Neuron (in vitro differentiated cells): Measurements from ENCODE around the gene MAP2K4.

Source experiments
- H2AFZ ChIP-seq: one replicate; pipeline ENCODE4 v1.6.1; 2013; ENCODE audit warnings: low read depth, mild to moderate bottlenecking, inconsistent platforms, low read length, moderate library complexity
- H3K27me3 ChIP-seq: one replicate; pipeline ENCODE4 v1.6.1; 2013; ENCODE audit warnings: low read length; ENCODE audit not compliant: insufficient read depth
- H3K36me3 ChIP-seq: one replicate; pipeline ENCODE4 v1.6.1; 2013; ENCODE audit warnings: low read length; ENCODE audit not compliant: insufficient read depth
- H3K4me1 ChIP-seq: one replicate; pipeline ENCODE4 v1.6.1; 2013; ENCODE audit warnings: low read length; ENCODE audit not compliant: insufficient read depth
- H3K4me3 ChIP-seq: 2 replicates; pipeline ENCODE4 v1.5.1; 2013; ENCODE audit warnings: mild to moderate bottlenecking, low read length, moderate library complexity
- H3K9me3 ChIP-seq: one replicate; pipeline ENCODE4 v1.6.1; 2013; ENCODE audit warnings: low read length

The MAP2K4 gene

DNA sequence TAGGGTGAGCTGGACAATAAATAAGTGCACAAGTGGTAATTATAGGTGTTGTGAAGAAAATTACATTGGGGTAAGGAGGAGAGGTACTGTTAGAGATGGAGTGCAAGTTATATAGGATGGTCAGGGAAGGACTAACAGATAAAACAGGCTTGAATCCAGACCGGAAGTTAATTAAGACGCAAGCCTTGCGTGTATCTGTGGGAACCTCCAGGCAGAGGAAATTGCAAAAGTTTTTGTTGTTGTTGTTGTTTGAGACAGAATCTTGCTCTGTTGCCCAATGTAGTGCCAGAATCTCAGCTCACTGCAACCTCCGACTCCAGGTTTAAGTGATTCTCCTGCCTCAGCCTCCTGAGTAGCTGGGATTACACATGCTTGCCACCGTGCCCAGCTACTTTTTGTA, 21.0 kb upstream of the MAP2K4 start:
- Histone ChIP-seq H2AFZ (no peak overlapping the region), H3K4me1 (peaks cover 3% of the 10 kb centered on the region), H3K4me3 (no peak overlapping the region), H3K9me3 (no peaks in the 10 kb centered on the region), H3K36me3 (no peaks in the 10 kb centered on the region), H3K27me3 (no peaks in the 10 kb centered on the region)

DNA sequence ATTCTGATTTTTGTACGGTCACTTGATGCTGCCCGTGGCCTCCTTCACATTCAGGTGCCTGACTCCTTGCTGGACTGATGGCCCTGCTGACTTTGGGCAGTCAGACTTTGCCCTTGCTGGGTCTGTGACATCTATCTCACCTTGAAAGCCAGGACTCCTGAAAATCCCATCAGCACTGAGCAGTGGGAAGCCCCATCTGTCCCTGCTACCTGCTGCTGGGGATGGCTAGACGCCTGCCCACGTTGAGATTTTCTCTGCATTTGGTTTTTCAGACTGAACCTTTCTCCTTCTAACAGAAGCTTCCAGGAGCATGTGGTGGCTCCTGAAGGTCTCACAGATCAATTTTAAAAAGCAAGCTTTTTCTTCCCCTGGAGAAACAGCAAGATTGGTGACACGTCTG, 13.2 kb upstream of the MAP2K4 start:
- no peaks in the 10 kb centered on the region for H3K27me3 ChIP-seq
- no peak overlapping the region for H3K4me3 ChIP-seq
- H3K36me3 ChIP-seq, result no peaks in the 10 kb centered on the region
- no peaks in the 10 kb centered on the region for H3K9me3 ChIP-seq
- H2AFZ ChIP-seq, result no peak overlapping the region
- peaks cover 2% of the 10 kb centered on the region for H3K4me1 ChIP-seq

DNA sequence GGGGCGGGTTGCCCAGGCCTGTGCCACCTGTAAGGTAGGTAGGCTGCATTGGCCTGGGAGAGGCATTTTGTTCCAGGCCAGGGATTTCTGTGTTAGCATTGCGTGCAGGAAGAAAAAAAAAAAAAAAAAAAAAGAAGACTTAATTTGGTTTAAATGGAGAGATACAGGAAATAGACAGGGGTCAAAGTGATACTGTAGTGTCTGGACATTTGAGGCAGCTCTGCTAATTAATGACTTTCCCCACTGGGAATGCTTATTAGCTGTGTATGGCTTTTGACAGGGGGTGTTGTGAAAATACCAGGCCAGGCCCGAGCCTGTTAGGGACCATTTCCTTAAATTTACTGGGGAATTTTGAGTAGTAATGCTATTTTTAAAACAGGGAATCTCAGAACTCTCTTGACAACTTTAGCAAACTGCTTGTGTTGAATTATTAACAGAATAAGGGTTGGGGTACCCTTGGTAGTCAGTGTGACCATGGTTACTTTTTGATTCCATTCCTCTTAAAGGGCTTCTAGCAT, 1.0 kb downstream of the MAP2K4 start:
- Histone ChIP-seq H3K27me3 (peaks cover 10% of the 10 kb centered on the region), H3K4me1 (peaks cover 17% of the 10 kb centered on the region), H3K4me3 (peak overlapping the region; percentile 95), H3K36me3 (peaks cover 2% of the 10 kb centered on the region), H3K9me3 (no peaks in the 10 kb centered on the region), H2AFZ (peak overlapping the region; percentile 82)

DNA sequence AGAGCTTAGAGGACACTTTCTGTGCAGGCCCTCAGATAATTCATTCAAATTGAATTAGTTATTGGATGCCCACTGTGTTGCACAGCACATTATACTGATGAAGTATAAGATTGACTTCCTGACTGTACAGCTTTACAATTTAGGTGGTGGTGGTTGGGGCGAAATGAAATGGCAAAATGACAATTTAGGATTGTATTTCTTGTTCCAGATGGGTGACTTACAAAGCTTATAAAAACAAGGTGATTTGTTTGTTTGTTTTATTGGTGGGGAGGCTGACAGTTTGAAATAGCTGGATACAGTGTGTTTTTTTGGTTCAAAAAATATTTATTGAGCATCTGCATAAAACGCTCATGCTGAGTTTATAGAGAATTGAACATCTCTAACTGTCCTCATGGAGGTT, 1.6 kb downstream of the MAP2K4 start:
- H3K36me3 ChIP-seq, result peaks cover 2% of the 10 kb centered on the region
- H3K9me3 ChIP-seq, result no peaks in the 10 kb centered on the region
- H3K4me3 ChIP-seq, result peak overlapping the region; percentile 95
- peaks cover 17% of the 10 kb centered on the region for H3K4me1 ChIP-seq
- no peak overlapping the region for H2AFZ ChIP-seq
- H3K27me3 ChIP-seq, result peaks cover 10% of the 10 kb centered on the region

DNA sequence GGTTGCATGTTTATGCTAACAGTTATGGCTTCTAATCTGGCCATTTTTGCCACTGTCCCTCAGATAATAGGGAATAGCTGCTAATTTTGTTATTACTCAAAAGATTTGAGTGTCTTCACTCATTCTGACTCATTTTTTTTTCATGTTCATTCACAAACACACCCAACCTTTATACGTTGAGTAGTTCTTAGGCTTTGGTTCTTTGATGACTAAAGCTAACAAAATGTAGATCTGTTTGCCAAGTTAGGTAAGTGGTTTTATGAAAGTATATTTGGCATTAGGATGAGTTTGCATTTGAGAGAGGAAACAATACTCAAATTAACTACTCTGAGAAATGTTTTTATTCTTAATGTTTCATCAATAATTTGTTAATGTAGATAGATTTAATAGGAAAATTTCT, 3.6 kb downstream of the MAP2K4 start:
- H3K27me3 ChIP-seq, result peaks cover 10% of the 10 kb centered on the region
- no peak overlapping the region for H2AFZ ChIP-seq
- no peak overlapping the region for H3K4me3 ChIP-seq
- peaks cover 2% of the 10 kb centered on the region for H3K36me3 ChIP-seq
- no peaks in the 10 kb centered on the region for H3K9me3 ChIP-seq
- peaks cover 17% of the 10 kb centered on the region for H3K4me1 ChIP-seq

DNA sequence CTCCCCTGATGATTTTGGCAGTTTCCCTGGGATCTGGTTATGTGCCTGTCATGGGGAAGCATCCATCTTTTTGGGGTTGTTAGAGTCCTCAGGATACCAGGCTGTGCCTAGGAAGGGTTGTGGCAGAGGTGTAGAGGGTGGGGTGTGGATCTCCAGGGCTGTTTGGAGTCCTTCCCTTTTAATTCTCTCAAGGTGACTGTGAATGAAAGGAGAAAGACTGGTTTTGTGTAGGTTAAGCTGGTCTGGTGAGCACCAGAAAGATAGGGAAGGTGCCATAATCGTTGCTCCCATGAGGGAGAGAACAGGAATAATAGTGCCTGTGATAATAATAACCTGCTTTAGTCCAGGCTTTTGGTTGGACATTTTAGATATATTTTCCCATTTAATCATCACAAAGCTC, 7.0 kb downstream of the MAP2K4 start:
- Histone ChIP-seq H3K4me3 (no peak overlapping the region), H3K4me1 (peaks cover 2% of the 10 kb centered on the region), H3K27me3 (no peaks in the 10 kb centered on the region), H3K9me3 (no peaks in the 10 kb centered on the region), H3K36me3 (peaks cover 2% of the 10 kb centered on the region), H2AFZ (no peak overlapping the region)

DNA sequence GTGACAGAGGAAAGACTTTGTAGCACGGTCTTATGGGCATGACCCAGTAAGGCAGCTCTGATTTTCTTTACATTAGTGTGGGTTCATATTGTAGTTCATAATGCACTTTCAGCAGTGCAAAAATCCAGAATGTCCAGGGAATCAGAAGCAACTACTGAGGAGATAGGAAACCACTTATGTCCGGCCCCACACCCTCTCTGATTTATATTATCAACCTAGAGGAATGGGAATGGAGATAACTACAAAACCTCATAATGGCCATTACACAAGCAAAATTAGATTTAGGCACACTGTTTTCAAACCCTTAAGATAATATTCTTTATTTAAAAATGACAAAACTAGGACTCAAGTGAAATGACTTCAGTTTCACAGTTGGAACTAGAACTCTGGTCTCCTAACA, 7.9 kb downstream of the MAP2K4 start:
- Histone ChIP-seq H3K36me3 (peaks cover 2% of the 10 kb centered on the region), H3K4me3 (no peak overlapping the region), H3K27me3 (no peaks in the 10 kb centered on the region), H2AFZ (no peak overlapping the region), H3K9me3 (no peaks in the 10 kb centered on the region), H3K4me1 (no peaks in the 10 kb centered on the region)

DNA sequence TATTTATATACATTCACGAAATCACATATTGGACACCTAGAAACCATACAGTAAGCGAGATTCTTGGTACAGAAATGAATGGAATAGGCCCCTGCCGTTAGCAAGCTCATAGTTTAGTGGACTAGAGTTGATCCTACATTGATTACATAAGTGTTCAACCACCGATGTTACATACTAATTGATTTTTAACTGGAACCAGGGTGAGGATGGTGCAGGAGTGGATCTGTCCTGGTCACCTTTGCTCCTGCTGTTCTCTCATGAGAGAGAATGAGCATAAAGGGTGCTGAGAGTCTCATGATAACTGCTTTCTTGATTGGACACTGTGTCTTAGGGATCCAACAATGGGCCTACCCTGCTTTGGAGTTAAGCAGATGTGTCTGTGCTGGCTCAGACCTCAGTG, 13.9 kb downstream of the MAP2K4 start:
- Histone ChIP-seq H3K4me1 (no peaks in the 10 kb centered on the region), H3K4me3 (no peak overlapping the region), H3K27me3 (no peaks in the 10 kb centered on the region), H3K36me3 (peaks cover 6% of the 10 kb centered on the region), H2AFZ (no peak overlapping the region), H3K9me3 (peaks cover 2% of the 10 kb centered on the region)

DNA sequence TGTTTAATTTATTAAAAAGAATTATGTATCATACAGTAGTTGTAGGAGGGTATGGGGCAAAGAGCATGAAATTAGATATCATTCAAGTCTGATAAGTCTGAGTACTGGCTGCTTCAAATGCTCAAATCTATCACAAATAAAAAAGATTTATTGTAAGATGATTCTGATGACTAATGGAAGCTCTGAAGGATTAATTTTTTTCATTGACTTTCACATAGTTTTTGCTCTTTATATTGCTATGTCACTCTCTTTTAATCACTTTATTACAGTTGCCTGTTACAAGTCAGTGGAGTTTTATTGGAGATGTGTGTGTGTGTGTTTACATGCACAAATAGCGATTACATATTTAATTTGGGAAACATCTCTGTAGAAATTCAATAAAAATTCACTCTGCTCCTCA, 15.0 kb downstream of the MAP2K4 start:
- peaks cover 2% of the 10 kb centered on the region for H3K9me3 ChIP-seq
- H3K4me3 ChIP-seq, result no peak overlapping the region
- no peaks in the 10 kb centered on the region for H3K27me3 ChIP-seq
- no peak overlapping the region for H2AFZ ChIP-seq
- no peaks in the 10 kb centered on the region for H3K4me1 ChIP-seq
- H3K36me3 ChIP-seq, result peaks cover 6% of the 10 kb centered on the region

DNA sequence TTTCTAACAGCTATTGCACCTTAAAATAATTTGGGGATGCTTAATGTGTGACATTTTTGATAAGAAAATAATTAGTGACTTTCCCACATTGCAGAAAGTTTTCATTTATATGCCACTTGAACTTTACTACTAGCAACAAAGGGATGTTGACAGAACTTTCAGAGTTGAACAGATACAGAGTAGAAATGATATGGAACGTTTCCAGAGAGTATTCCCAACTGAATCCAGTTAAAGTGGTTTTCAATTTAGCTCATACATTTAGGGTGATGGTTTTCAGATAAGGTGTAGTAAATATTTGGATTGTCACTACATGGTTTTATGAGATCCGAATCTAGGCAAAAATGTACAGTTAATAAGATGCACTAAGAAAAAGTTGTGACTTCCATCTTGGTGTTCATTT, 17.3 kb downstream of the MAP2K4 start:
- no peak overlapping the region for H3K4me3 ChIP-seq
- H3K27me3 ChIP-seq, result no peaks in the 10 kb centered on the region
- H3K36me3 ChIP-seq, result peaks cover 6% of the 10 kb centered on the region

DNA sequence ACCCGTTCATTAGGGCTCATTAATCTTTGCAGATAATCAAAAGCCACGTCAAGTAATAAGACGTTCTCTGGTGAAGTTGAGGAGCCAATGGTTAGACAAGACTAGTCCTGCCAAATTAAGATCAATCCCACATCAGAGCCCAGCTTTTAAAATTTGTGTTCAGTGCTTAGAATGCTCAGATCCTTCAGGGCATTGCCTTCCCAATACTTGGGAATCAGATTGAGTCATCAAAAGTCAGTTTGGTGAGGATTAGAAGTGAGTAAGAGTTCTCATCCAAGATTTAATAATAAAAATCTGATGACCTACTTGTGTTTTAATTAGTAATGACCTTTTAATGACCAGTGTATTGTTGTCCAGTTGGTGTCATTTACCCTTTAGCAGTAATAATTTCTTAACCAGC, 19.8 kb downstream of the MAP2K4 start:
- no peaks in the 10 kb centered on the region for H3K36me3 ChIP-seq
- peaks cover 3% of the 10 kb centered on the region for H3K9me3 ChIP-seq
- no peak overlapping the region for H3K4me3 ChIP-seq
- H3K4me1 ChIP-seq, result no peaks in the 10 kb centered on the region
- no peak overlapping the region for H2AFZ ChIP-seq
- no peaks in the 10 kb centered on the region for H3K27me3 ChIP-seq

More for the DNA sequence above, 17.3 kb downstream of the MAP2K4 start:
- H2AFZ ChIP-seq, result no peak overlapping the region
- no peaks in the 10 kb centered on the region for H3K4me1 ChIP-seq
- H3K9me3 ChIP-seq, result peaks cover 5% of the 10 kb centered on the region

DNA sequence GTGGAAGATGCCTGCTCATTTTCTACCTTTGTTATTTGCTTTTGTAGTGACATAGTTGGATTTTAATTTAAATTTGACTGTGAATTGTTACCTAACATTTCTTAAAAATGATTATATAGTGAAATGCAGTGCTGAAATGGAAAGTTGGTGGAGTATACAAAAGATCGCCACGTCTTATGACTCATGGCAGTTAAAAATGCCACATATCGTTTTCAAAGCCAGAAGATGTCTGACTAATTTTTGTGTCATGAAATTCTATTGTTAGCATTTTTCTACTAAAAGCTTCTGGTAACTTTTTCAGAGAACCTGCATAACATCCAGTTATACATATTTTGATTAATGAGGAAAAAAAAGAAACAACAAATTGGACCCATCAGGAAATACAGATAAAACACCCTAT, 20.6 kb downstream of the MAP2K4 start:
- Histone ChIP-seq H3K4me1 (peaks cover 3% of the 10 kb centered on the region), H2AFZ (no peak overlapping the region), H3K4me3 (no peak overlapping the region), H3K27me3 (no peaks in the 10 kb centered on the region), H3K36me3 (no peaks in the 10 kb centered on the region), H3K9me3 (peaks cover 3% of the 10 kb centered on the region)

DNA sequence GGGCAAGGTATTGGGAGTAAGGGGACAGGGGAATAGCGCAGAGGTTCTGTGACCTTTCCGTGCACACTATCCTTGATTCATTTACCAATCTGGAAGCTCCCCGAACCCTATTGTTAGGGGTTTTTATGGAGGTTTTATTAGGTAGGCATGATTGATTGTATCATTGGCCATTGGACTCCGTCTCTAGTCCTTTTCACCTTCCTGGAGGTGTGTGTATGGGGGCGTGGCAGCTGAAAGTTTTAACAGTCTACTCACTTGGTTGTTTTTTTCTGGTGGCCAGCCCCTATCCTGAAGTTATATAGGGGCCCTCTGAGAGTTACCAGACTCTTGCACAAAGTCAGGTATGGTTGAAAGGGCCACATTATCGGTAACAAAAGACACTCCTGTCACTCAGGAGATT, 23.0 kb downstream of the MAP2K4 start:
- Histone ChIP-seq H3K4me1 (peaks cover 14% of the 10 kb centered on the region), H2AFZ (no peak overlapping the region), H3K9me3 (peaks cover 3% of the 10 kb centered on the region), H3K36me3 (no peaks in the 10 kb centered on the region), H3K27me3 (no peaks in the 10 kb centered on the region), H3K4me3 (no peak overlapping the region)

DNA sequence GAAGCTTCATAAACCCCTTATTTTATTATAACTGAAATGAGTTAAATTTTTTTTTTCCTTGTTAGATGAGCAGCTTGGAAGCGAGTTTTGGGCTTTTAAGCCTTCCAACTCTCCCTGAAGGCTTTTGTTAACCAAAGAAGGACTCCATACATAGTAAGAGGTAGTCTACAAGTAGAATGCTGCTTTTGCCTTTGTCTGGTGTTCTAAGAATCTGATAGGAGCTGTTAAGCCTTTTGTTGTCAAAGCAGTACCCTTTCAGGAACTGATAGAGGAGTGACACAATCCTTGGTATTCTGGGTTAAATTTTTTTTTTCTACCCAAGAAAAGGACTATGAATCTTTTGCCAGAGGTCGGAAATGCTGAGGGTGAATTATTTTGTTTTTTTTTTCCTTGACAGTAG, 26.1 kb downstream of the MAP2K4 start:
- peaks cover 3% of the 10 kb centered on the region for H3K9me3 ChIP-seq
- no peak overlapping the region for H3K4me3 ChIP-seq
- no peaks in the 10 kb centered on the region for H3K36me3 ChIP-seq

More for the DNA sequence above, 26.1 kb downstream of the MAP2K4 start:
- H3K27me3 ChIP-seq, result no peaks in the 10 kb centered on the region
- peaks cover 14% of the 10 kb centered on the region for H3K4me1 ChIP-seq
- no peak overlapping the region for H2AFZ ChIP-seq
